Activated CD4-positive, CD25-positive, alpha-beta regulatory T cell (primary cell): ENCODE results near the gene ABCB11.
"Not testable (repeated sequence)": the region's sequence is repeated elsewhere in the genome, so short reads cannot be mapped to it uniquely, and the experiment has no call there.

Experiments used
- DNase-seq, 4 experiments: peaks; one replicate each; lab custom pipeline; 2025; lab: John Stamatoyannopoulos, UW

The ABCB11 gene

GRCh38 chr2:168932174-168932573, 99.0 kb downstream of the ABCB11 start:
- DNase-seq: not testable (repeated sequence)

- no peak for DNase-seq
Measured at GRCh38 chr2:168930242-168930641, 100.9 kb downstream of the ABCB11 start.

- DNase-seq: no peak
Measured at GRCh38 chr2:168929031-168929430, 102.1 kb downstream of the ABCB11 start.

DNA sequence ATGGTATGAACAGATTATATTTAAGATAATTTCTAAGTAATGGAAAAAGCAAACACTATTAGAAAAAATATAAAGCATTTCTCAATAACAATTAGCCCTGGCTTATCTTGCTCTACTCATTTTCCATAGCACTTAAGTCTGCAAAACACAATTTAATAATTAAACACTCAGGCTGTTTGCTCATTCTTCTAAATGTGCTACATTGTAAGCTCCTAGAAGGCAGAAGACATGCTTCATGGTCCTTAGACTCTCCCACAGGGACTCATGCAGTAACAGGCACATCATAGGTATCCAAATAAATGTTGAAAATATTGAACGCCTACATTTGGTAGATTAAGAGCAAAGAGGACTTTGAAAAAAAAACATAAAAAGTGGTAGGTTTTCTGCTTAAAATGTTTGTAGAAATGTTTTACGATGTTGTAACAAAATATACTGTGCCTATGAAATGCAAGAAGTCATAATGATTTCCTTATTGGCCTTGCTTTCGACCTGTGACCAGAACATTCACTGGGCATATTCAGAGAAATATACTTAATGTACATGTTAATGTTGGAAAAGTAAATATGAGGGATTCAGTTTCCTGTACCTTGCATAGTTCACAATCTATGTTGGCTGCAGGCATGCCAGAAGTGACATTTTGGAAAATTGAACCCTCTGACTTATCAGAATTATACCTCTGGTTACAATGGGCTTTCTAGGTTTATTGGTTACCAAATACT, 102.9 kb downstream of the ABCB11 start:
- DNase-seq: no peak

GRCh38 chr2:168926621-168927386, 104.3 kb downstream of the ABCB11 start:
- DNase-seq: no peak

GRCh38 chr2:168920504-168921157, 110.5 kb downstream of the ABCB11 start:
- DNase-seq: no peak

GRCh38 chr2:168916331-168916675, 114.8 kb downstream of the ABCB11 start:
- DNase-seq: no peak

DNA sequence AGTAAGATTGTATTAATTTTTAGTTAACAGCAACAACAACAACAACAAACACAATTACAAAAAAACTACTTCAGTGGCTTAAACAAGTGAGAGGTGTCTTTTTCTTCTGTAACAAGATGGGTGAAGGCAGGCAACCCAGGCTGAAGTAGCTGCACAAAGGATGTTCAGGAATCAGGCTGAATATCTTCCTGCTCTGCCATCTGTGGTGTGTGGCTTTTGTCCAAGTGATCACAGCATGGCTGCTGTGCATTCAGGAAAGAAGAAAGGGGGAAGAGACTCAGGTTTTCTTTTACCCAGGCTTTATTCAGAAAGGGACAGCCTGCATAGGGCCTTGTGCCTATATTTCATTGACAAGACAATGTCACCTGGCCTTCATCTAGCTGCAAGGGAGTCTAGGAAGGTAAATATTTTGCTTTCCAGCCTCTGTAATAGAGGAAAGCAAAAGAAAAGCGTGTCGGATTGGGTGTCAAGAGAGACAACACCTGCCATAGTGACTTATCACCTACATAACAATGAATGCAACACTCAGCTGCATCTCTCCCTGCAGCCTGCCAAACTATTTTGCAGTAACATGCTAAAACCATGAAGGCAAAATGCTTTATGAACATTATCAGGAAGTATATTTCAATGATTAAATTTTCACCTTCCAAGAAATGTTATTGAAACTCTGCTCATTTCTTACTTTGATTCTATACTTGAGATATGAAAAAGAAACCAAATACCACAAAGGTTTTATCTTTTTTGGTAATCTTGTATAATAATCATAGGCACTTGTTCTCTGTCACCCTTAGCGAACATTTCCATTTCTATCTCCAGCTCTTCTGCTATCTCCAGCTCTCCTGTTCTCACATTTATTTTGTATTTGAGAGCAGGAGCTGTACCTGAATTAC, 115.4 kb downstream of the ABCB11 start:
- DNase-seq: no peak

- no peak for DNase-seq
Measured at GRCh38 chr2:168913495-168913894, 117.6 kb downstream of the ABCB11 start.

- no peak for DNase-seq
Measured at GRCh38 chr2:168912901-168913369, 118.2 kb downstream of the ABCB11 start.

GRCh38 chr2:168912466-168912865, 118.7 kb downstream of the ABCB11 start:
- no peak for DNase-seq

DNA sequence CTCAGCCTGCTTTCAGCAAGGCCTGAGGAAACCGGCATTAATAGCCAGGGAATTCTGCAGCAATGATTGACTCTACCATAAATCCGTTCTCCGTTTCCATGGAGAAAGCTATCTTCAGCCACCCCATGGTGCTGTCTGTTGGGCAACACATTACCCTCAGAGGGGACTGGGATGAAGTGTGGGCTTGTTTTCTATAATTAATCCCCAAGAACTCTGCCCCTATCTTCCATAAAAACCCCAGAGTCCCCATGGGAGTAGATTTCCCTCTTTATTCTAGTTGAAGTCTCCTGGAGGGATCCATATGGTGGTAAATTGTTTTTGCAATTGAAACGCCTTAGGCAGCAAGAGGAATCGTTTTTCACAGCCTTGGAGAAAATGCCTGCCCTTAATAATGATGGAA, 120.8 kb downstream of the ABCB11 start:
- DNase-seq: no peak

DNA sequence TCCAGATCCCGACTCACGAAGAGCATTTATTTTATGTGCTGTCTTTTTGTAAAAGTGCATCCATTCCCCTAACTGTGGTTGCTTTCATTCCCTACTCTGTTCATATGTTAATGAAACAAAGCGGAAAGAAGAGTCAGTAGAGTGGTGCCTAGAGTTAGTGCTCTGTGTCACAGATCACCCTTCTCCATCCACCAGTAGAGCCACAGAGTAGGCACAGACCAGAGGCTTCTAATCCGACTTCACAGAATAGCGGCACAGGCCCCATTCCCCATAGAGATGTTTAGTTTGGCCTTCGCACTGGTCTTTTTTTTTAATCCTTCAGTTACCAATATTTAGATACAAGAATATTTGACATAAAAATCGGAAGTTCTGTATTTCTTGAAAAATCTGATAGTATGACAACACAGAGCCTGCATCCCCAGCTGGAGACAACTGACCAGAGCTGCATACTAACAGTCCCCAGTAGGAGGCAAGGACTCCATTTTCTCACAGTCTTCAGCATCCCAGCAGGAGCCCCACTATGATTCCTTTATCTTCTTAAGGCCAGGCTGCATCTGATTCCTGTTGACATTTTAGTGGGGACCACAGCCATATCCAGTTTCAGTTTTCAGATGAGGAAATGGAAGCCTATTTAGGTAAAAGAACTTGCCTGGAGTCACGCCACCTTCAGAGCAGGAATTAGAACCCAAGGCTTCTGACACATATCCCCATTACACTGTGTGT, 123.0 kb downstream of the ABCB11 start:
- no peak for DNase-seq

- no peak for DNase-seq
Measured at GRCh38 chr2:168904358-168904757, 126.8 kb downstream of the ABCB11 start.

DNA sequence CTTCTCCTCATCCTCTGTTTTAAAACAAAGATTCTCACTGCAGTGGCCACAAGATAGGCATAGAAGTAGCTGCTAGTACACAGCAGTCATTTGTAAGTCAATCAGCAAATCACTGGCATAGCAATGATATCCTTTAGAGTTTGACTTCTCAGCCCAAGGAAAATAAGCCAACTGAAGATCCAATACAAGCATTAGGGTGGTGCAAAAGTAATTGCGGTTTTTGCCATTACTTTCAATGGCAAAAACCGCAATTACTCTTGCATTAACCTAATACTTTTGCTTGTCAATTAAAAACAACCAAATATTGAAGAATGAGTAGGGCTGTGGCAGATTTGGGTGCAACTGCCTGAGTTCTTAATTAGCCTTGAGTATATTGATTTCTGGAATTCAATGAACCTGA, 127.2 kb downstream of the ABCB11 start:
- DNase-seq: no peak

DNA sequence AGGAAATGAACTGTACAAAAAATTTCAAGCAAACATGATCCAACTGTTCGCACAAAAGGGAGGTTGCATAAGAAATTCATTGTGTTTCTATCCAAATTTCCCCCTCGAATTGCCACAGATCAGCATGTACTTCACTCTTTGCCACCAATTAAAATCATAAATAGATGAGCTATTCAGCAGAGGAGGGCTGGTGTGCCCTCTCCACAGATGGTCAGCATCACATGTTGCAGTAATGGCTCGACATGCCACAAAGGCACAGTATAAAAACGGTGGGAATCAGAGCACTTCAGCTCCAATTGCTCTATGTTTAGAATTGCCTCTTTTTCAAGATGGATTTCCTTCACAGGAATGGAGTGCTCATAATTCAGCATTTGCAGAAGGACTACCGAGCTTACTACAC, 130.1 kb downstream of the ABCB11 start, which contains the start of gene G6PC2:
TSS of gene G6PC2 (plus strand) at position 289 of the 400 bp plus-strand sequence. CDS start at position 330, 41 bp downstream.
- DNase-seq: no peak

GRCh38 chr2:168897449-168897848, 133.7 kb downstream of the ABCB11 start:
- DNase-seq: no peak

GRCh38 chr2:168896783-168897182, 134.3 kb downstream of the ABCB11 start:
- no peak for DNase-seq

GRCh38 chr2:168895771-168896170, 135.4 kb downstream of the ABCB11 start:
- DNase-seq: no peak

GRCh38 chr2:168894720-168895119, 136.4 kb downstream of the ABCB11 start:
- DNase-seq: no peak

DNA sequence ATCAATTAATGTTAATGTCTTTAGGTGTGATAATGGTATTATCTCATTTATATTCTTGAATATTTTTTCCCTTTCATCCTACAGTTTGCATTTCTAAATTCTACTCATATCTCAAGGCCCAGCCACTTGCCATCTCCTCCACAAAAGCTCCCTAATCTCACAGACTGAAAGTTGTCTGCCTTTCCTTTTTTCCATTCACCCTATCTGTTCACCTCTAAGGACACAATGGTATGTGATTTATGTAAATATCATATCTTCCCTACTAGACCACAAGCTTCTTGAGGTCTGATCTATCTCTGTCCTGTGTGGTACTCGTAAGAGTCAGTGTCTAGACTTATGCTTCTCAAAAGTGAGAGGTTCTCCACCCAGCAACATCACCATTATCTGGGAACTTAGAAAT, 137.0 kb downstream of the ABCB11 start:
- no peak for DNase-seq
